OCI-LY1 (cell line): Measurements from ENCODE around the gene EML4.

Source experiments
- H2AFZ ChIP-seq: fragments of 200-600 bp; sonication (generic), shearing (Covaris generic); 2 replicates; pipeline ENCODE4 v1.6.0; 2014; ENCODE audit warnings: antibody characterized with exemption, mild to moderate bottlenecking, low read length
- H3F3A ChIP-seq: fragments of 200-600 bp; sonication (generic), shearing (Covaris generic); 2 replicates; pipeline ENCODE4 v1.6.0; 2014; ENCODE audit warnings: mild to moderate bottlenecking, antibody characterized with exemption, low read length, moderate library complexity; ENCODE audit not compliant: insufficient read depth
- H3K27ac ChIP-seq: fragments of 200-600 bp; sonication (generic); 2 replicates; pipeline ENCODE4 v1.5.1; 2014; ENCODE audit warnings: low read length, mixed run types, mild to moderate bottlenecking, low read depth; ENCODE audit not compliant: poor library complexity, severe bottlenecking
- H3K27me3 ChIP-seq: fragments of 200-600 bp; sonication (generic); 2 replicates; pipeline ENCODE4 v1.6.0; 2014; ENCODE audit warnings: antibody characterized with exemption, mild to moderate bottlenecking, low read length, moderate library complexity; ENCODE audit not compliant: insufficient read depth
- H3K36me3 ChIP-seq: fragments of 200-600 bp; sonication (generic); 2 replicates; pipeline ENCODE4 v1.6.1; 2014; ENCODE audit warnings: mild to moderate bottlenecking, antibody characterized with exemption, low read length, moderate library complexity, mixed read lengths; ENCODE audit not compliant: insufficient read depth
- H3K4me1 ChIP-seq: fragments of 200-600 bp; sonication (generic); 2 replicates; pipeline ENCODE4 v1.5.1; 2014; ENCODE audit warnings: mild to moderate bottlenecking, low read length, moderate library complexity; ENCODE audit not compliant: insufficient read depth, severe bottlenecking
- H3K4me2 ChIP-seq: fragments of 200-600 bp; sonication (generic), shearing (Covaris generic); 2 replicates; pipeline ENCODE4 v1.6.1; 2014; ENCODE audit warnings: low read length
- H3K4me3 ChIP-seq: fragments of 200-600 bp; sonication (generic); 2 replicates; pipeline ENCODE4 v1.5.1; 2014; ENCODE audit warnings: low read length, low read depth, mild to moderate bottlenecking, mixed read lengths; ENCODE audit not compliant: poor library complexity, severe bottlenecking
- H3K79me2 ChIP-seq: fragments of 200-600 bp; shearing (Covaris generic); 2 replicates; pipeline ENCODE4 v1.6.1; 2016; ENCODE audit warnings: mixed run types, low read length, mixed read lengths; ENCODE audit not compliant: insufficient read depth
- H3K9ac ChIP-seq: fragments of 200-600 bp; sonication (generic), shearing (Covaris generic); 2 replicates; pipeline ENCODE4 v1.6.1; 2014; ENCODE audit warnings: mild to moderate bottlenecking, low read length, mixed read lengths
- H3K9me2 ChIP-seq: fragments of 200-600 bp; sonication (generic), shearing (Covaris generic); 2 replicates; pipeline ENCODE4 v1.6.1; 2014; ENCODE audit warnings: low read depth, mild to moderate bottlenecking, low read length, mixed read lengths
- H3K9me3 ChIP-seq: fragments of 200-600 bp; shearing (Covaris generic); 2 replicates; pipeline ENCODE4 v1.6.1; 2014; ENCODE audit warnings: low read length, mixed read lengths
- H4K20me1 ChIP-seq: fragments of 200-600 bp; sonication (generic), shearing (Covaris generic); 2 replicates; pipeline ENCODE4 v1.6.0; 2016; ENCODE audit warnings: mild to moderate bottlenecking, low read length; ENCODE audit not compliant: insufficient read depth
- CTCF ChIP-seq: fragments of 200-600 bp; sonication (generic), shearing (Covaris generic); IDR thresholded peaks from 2 replicates; pipeline ENCODE4 v1.5.1; 2017; ENCODE audit warnings: mild to moderate bottlenecking, antibody characterized with exemption, low read length, moderate library complexity, mixed read lengths
- EZH2 ChIP-seq: fragments of 200-600 bp; sonication (generic), shearing (Covaris generic); IDR thresholded peaks from 2 replicates; pipeline ENCODE4 v1.8.0; 2017; ENCODE audit warnings: borderline replicate concordance, mixed run types, mild to moderate bottlenecking, antibody characterized with exemption, low read length, moderate library complexity, mixed read lengths

Gene EML4

DNA sequence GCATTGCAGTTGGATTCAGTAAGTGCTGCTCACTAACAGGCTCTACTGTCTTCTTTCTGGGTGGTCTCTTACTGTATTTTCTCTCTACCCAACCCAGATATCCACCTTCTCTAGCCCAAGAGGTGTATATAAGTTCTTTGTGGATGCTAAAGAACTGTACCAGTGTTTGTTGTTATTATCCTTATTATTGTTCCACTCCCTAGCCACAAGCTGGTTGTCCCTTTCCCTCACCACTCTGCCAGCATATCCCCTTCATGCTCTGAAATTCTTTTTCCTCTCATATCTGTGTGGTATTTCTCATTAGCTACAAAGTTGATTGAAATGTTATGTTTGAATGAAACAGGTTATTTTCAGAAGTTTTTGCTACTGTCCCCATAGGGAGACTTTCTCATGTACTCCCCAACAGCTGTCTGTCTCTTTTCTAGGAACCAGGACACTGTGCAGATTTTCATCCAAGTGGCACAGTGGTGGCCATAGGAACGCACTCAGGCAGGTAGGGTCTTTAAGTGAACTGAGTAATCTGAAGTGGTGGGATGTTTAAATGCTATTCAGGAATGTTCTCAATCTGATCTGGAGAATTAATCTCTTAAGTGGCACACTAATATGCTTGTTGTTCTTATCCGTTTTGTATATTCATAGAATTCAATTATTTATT is 135.0 kb downstream of the EML4 start:
- H3K9ac ChIP-seq = no peak overlapping the region
- no peaks in the 10 kb centered on the region for H3K9me3 ChIP-seq
- H3F3A ChIP-seq = no peaks in the 10 kb centered on the region
- no peaks in the 10 kb centered on the region for H3K9me2 ChIP-seq
- no peak overlapping the region for H3K4me2 ChIP-seq
- H3K36me3 ChIP-seq = peaks cover 22% of the 10 kb centered on the region; the same call in 1 of the 2 replicates
- H3K27ac ChIP-seq = no peak overlapping the region
- H3K4me1 ChIP-seq = no peaks in the 10 kb centered on the region
- TF ChIP-seq CTCF (no peak), EZH2 (no peak)
- no peaks in the 10 kb centered on the region for H3K27me3 ChIP-seq
- H3K4me3 ChIP-seq = no peak overlapping the region
- H4K20me1 ChIP-seq = no peaks in the 10 kb centered on the region
- no peaks in the 10 kb centered on the region for H3K79me2 ChIP-seq
- H2AFZ ChIP-seq = no peak overlapping the region

- Histone ChIP-seq H3F3A (no peaks in the 10 kb centered on the region), H3K27ac (no peak overlapping the region), H3K36me3 (peaks cover 22% of the 10 kb centered on the region), H3K79me2 (no peaks in the 10 kb centered on the region), H4K20me1 (no peaks in the 10 kb centered on the region), H2AFZ (no peak overlapping the region), H3K27me3 (no peaks in the 10 kb centered on the region), H3K4me1 (no peaks in the 10 kb centered on the region), H3K4me3 (no peak overlapping the region), H3K9me2 (no peaks in the 10 kb centered on the region), H3K4me2 (no peak overlapping the region), H3K9me3 (no peaks in the 10 kb centered on the region), H3K9ac (no peak overlapping the region)
- TF ChIP-seq EZH2 (no peak), CTCF (no peak)
Measured at GRCh38 chr2:42307180-42307579, 138.0 kb downstream of the EML4 start.

DNA sequence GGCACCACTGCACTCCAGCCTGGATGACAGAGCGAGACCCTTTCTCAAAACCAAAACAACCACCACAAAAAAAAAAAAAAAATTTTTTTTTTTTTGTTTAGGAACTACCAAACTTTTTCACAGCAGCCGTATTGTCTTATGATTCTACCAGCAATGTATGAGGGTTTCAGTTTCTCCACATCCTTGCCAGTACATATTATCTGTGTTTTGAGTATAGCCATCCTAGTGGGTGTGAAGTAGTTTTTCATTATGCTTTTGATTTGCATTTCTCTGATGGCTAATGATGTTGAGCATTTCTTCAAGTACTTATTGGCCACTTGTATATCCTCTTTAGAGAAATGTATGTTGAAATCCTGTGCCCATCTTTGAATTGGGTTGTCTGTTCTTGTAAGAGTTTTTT is 140.2 kb downstream of the EML4 start:
- Histone ChIP-seq H4K20me1 (no peaks in the 10 kb centered on the region), H3K4me2 (no peak overlapping the region), H3K27ac (no peak overlapping the region), H3K27me3 (no peaks in the 10 kb centered on the region), H3K9me3 (no peaks in the 10 kb centered on the region), H3K9me2 (no peaks in the 10 kb centered on the region), H3K79me2 (no peaks in the 10 kb centered on the region), H2AFZ (no peak overlapping the region), H3K4me3 (no peak overlapping the region), H3K36me3 (peaks cover 14% of the 10 kb centered on the region), H3F3A (no peaks in the 10 kb centered on the region), H3K4me1 (no peaks in the 10 kb centered on the region), H3K9ac (no peak overlapping the region)
- TF ChIP-seq EZH2 = no peak
- TF ChIP-seq CTCF = no peak
